ENCODE measurements around the gene DLG4. TPM values are rescaled to one million over a fixed set of nuclear protein-coding genes. Genes with fewer than 3 reads are reported as not detected.
A peak's percentile ranks its signal among the peaks of the same experiment; 100 is the strongest.

Gene DLG4
- total RNA-seq, 2 experiments from 2014 or later: 10.2 to 11.0 TPM

DNA sequence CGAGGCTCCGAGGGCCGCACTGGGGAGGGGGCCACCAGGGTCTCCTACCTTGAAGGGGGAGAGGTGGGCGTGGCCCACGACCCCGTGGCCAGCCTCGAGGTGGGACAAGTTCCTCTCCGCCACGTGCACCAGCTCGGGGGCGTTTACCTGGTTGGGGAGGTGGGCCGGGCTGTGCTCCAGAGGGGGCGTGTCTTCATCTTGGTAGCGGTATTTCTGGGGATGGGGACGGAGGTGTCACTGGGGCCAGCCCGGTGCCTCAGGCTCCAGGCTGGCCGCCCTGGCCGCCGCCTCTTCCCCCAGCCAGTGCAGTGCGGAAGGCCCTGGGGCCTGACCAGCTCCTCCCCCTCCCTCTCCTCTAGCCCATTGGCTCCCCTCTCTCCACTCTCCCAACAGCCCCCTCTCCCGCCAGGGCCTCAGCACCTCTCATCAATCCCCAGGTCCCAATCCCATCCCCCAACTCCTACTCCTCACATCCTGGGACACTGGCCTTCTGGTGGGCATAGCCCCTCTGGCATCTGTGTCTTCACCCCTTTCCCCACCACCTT, 11.5 kb downstream of the DLG4 start:
- TF ChIP-seq CTCF (IDR thresholded peaks at IDR 0.05): no peak
- DNase-seq: peak in 1 of 14 experiments; percentile 57
- Histone ChIP-seq H3K9me3 (ENCODE audit: control insufficient read depth in 1 of 2, insufficient read depth in 1 of 2, low read length in 2 of 2) (no peaks in the 10 kb centered on the region), H3K27me3 (ENCODE audit: control insufficient read depth in 1 of 2, insufficient read depth in 2 of 2, low read length in 2 of 2) (no peaks in the 10 kb centered on the region), H3K27ac (ENCODE audit: low read depth in 1 of 2, low read length in 2 of 2) (no peak overlapping the region), H3K4me3 (ENCODE audit: low read length) (no peak overlapping the region), H3K4me1 (ENCODE audit: insufficient read depth, low read length) (peaks cover 40% of the 10 kb centered on the region), H3K36me3 (ENCODE audit: insufficient read depth, low read length) (peaks cover 2% of the 10 kb centered on the region)
- H3K4me1 Mint-ChIP-seq (ENCODE audit: low read depth): peaks cover 43% of the 10 kb centered on the region
- no peak overlapping the region for H3K4me3 Mint-ChIP-seq
- H3K9me3 Mint-ChIP-seq: no peaks in the 10 kb centered on the region
- intact Hi-C loops (cut with DNase I, micrococcal nuclease): no loop called here
- ChIA-PET POLR2A (no interaction called here), CTCF (no interaction called here)
- H3K27me3 Mint-ChIP-seq: peaks cover 5% of the 10 kb centered on the region
- H3K27ac Mint-ChIP-seq: peak overlapping the region; percentile 43
- no peak for ATAC-seq (ENCODE audit: poor library complexity)
- peaks cover 8% of the 10 kb centered on the region for H3K36me3 Mint-ChIP-seq (ENCODE audit: low read depth)

GRCh38 chr17:7207120-7208001, 12.3 kb downstream of the DLG4 start:
- Mint-ChIP-seq H3K9me3 (no peaks in the 10 kb centered on the region), H3K36me3 (ENCODE audit: low read depth) (peaks cover 14% of the 10 kb centered on the region), H3K27me3 (peaks cover 5% of the 10 kb centered on the region), H3K27ac (peak overlapping the region; percentile 87), H3K4me1 (ENCODE audit: low read depth) (peaks cover 45% of the 10 kb centered on the region), H3K4me3 (no peak overlapping the region)
- Histone ChIP-seq H3K27ac (ENCODE audit: low read depth in 1 of 2, low read length in 2 of 2) (peak overlapping the region in 1 of 2 donors; percentile 86), H3K36me3 (ENCODE audit: insufficient read depth, low read length) (peaks cover 2% of the 10 kb centered on the region), H3K4me1 (ENCODE audit: insufficient read depth, low read length) (peaks cover 39% of the 10 kb centered on the region), H3K4me3 (ENCODE audit: low read length) (no peak overlapping the region), H3K9me3 (ENCODE audit: control insufficient read depth in 1 of 2, insufficient read depth in 1 of 2, low read length in 2 of 2) (no peaks in the 10 kb centered on the region), H3K27me3 (ENCODE audit: control insufficient read depth in 1 of 2, insufficient read depth in 2 of 2, low read length in 2 of 2) (no peaks in the 10 kb centered on the region)
- ChIA-PET CTCF (no interaction called here), POLR2A (no interaction called here)
- ATAC-seq (ENCODE audit: poor library complexity) (no peak), DNase-seq (peak in 2 of 14 experiments; percentile 42 to 61)
- intact Hi-C loops (cut with DNase I, micrococcal nuclease): no loop called here
- no peak for TF ChIP-seq CTCF (IDR thresholded peaks at IDR 0.05)

DNA sequence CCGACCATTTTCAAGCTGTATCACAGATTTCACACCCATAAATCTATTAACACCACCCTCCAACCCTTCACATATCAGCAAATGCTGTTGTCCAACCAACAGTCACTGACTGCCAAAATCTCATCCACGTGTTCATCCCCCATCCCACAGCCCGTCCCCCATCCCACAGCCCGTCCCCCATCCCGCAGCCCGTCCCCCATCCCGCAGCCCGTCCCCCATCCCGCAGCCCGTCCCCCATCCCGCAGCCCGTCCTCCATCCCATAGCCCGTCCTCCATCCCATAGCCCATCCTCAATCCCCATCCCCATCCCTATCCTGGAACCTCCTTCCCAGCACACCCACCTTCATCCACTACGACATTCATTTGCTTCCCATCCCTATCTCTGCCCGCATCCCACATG, 14.1 kb downstream of the DLG4 start:
- peak overlapping the region; percentile 86 to 95 for H3K27ac ChIP-seq (ENCODE audit: low read depth in 1 of 2, low read length in 2 of 2)
- POLR2A ChIA-PET: interaction anchor here (0.9 to 1.3 kb wide), 3 partner anchors 9 to 29 kb away, joined by 3 to 6 read pairs (median 4); partner anchors contain the start of genes ACADVL, DLG4 and DVL2
- intact Hi-C loops (cut with DNase I, micrococcal nuclease): loop anchor here (1.0 kb wide), 3 partner anchors 9 to 230 kb away; partner anchors contain the start of genes DVL2 (in 1 of the 2) and TMEM102 (in 1 of the 2)
- CTCF ChIA-PET: interaction anchor here (2.6 kb wide), 1 partner anchor 9 kb away, joined by 13 read pairs; no protein-coding TSS in a partner anchor
- peak overlapping the region; percentile 87 for H3K27ac Mint-ChIP-seq
- H3K4me3 ChIP-seq (ENCODE audit: low read length): peak overlapping the region; percentile 66
- peaks cover 2% of the 10 kb centered on the region for H3K36me3 ChIP-seq (ENCODE audit: insufficient read depth, low read length)
- no peaks in the 10 kb centered on the region for H3K9me3 ChIP-seq (ENCODE audit: control insufficient read depth in 1 of 2, insufficient read depth in 1 of 2, low read length in 2 of 2)
- peaks cover 31% of the 10 kb centered on the region for H3K4me1 ChIP-seq (ENCODE audit: insufficient read depth, low read length)
- no peak for TF ChIP-seq CTCF (IDR thresholded peaks at IDR 0.05)
- H3K27me3 ChIP-seq (ENCODE audit: control insufficient read depth in 1 of 2, insufficient read depth in 2 of 2, low read length in 2 of 2): no peaks in the 10 kb centered on the region
- H3K9me3 Mint-ChIP-seq: no peaks in the 10 kb centered on the region
- no peak for ATAC-seq (ENCODE audit: poor library complexity)
- H3K4me3 Mint-ChIP-seq: peak overlapping the region; percentile 83
- no peak for DNase-seq
- peaks cover 41% of the 10 kb centered on the region for H3K4me1 Mint-ChIP-seq (ENCODE audit: low read depth)
- peaks cover 15% of the 10 kb centered on the region for H3K36me3 Mint-ChIP-seq (ENCODE audit: low read depth)
- H3K27me3 Mint-ChIP-seq: no peaks in the 10 kb centered on the region

Measured in CD4-positive, alpha-beta T cell (primary cell).